ENCODE data around the gene ANKRD29.

DNA sequence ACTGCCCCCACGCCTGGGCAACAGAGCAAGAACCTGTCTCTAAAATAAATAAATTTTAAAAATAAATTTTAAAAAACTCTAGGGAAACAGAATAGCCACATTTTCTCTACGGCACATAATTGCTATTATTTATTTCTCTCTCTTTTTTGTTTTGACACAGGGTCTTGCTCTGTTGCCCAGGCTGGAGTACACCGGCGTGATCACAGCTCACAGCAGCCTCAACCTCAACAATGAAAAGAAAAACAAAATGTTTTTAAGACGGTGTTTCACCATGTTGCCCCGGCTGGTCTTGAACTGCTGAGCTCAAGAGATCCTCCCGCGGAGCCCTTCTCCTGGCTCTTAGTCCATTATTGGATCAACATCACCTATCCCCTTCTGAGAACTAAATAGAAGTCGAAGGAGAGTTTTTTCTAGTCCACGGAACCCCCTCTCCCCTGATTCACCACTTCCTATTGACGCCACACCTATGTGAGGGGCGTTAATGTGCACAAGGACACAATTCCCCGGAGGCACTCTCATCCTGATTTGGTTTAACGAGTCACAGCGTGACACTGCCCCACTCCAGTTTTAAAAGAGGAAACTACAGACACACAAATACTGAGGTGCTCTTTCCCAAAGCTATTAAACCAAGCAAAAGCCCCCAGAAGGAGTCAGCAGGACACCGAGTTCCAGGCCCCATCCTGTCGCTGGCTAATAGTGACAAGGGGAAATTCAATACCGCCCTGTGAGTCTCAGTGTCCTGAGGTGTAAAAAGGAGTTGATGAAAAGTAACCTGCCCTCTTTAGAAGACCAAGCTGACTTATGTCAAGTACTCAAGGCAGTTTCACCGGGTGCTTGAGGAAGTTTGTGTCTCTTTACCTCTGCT, 77.5 kb downstream of the ANKRD29 start:
- no peak for TF ChIP-seq CTCF (IDR thresholded peaks at IDR 0.05)
- no peak for TF ChIP-seq ZFX (IDR thresholded peaks at IDR 0.05; ENCODE audit: borderline replicate concordance)

Data from 22Rv1 (cell line).